Measurements from ENCODE around the gene ANXA2.

Gene ANXA2

GRCh38 chr15:60326824-60327654, 70.7 kb downstream of the ANXA2 start:
- no peak overlapping the region for H2BK5ac ChIP-seq (ENCODE audit: low read length)
- H3K27ac ChIP-seq (ENCODE audit: low read depth, low read length) = no peak overlapping the region
- H3K9ac ChIP-seq (ENCODE audit: low read length) = no peak overlapping the region
- H2BK15ac ChIP-seq (replicated peaks; ENCODE audit: low read depth) = no peak overlapping the region
- no peaks in the 10 kb centered on the region for H3K79me1 ChIP-seq (ENCODE audit: low read length)
- no peak overlapping the region for H3K4me3 ChIP-seq (ENCODE audit: low read length)
- H2AK5ac ChIP-seq (ENCODE audit: low read length) = no peak overlapping the region
- H3K4me2 ChIP-seq (ENCODE audit: low read length) = no peak overlapping the region
- H3K79me2 ChIP-seq (ENCODE audit: control insufficient read depth, insufficient read depth, low read length) = no peaks in the 10 kb centered on the region
- no peaks in the 10 kb centered on the region for H3K4me1 ChIP-seq (ENCODE audit: control insufficient read depth, low read depth, low read length)
- no peak overlapping the region for H2BK120ac ChIP-seq (ENCODE audit: low read depth, low read length)
- H3K18ac ChIP-seq (ENCODE audit: low read length) = no peak overlapping the region
- DNase-seq = peak; percentile 62
- H4K8ac ChIP-seq (ENCODE audit: low read depth, low read length) = no peak overlapping the region
- H3K36me3 ChIP-seq (ENCODE audit: control insufficient read depth, insufficient read depth, low read length) = no peaks in the 10 kb centered on the region
- H3K27me3 ChIP-seq (ENCODE audit: insufficient read depth, low read length, poor library complexity) = no peaks in the 10 kb centered on the region
- no CpG with 5 or more reads among the region's 5 CpGs for WGBS (ENCODE audit: extremely low coverage, insufficient coverage, low lambda C conversion rate)
- no peak overlapping the region for H3K4ac ChIP-seq (ENCODE audit: low read depth, low read length)
- no peak overlapping the region for H4K5ac ChIP-seq (ENCODE audit: low read length)
- H3K56ac ChIP-seq (ENCODE audit: low read length) = no peak overlapping the region
- no peak overlapping the region for H3K23ac ChIP-seq (ENCODE audit: low read length)

DNA sequence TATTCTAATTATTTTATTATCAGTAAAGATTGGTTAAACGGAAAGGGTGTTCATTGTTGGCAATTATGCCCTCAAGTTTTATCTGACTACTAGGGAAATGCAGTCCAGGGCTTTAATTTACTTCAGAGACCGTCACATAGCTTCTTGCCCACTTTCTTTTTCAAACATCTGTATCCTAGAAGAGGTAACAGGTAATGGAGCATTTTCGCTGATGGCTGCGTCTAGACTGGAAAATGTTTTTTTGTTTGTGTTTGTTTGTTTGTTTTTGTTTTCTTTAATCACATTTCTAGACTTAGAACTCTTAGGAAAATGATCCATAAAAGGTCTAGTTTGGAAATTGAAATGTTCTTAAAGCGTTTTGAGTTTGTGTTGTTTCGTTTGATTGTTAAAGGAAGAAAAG, 71.4 kb downstream of the ANXA2 start:
- Histone ChIP-seq H3K4me1 (ENCODE audit: control insufficient read depth, low read depth, low read length) (no peaks in the 10 kb centered on the region), H2BK15ac (replicated peaks; ENCODE audit: low read depth) (no peak overlapping the region), H2BK5ac (ENCODE audit: low read length) (no peak overlapping the region), H3K27me3 (ENCODE audit: insufficient read depth, low read length, poor library complexity) (no peaks in the 10 kb centered on the region), H3K79me2 (ENCODE audit: control insufficient read depth, insufficient read depth, low read length) (no peaks in the 10 kb centered on the region), H3K4me3 (ENCODE audit: low read length) (no peak overlapping the region), H3K9ac (ENCODE audit: low read length) (no peak overlapping the region), H3K23ac (ENCODE audit: low read length) (no peak overlapping the region), H3K4ac (ENCODE audit: low read depth, low read length) (no peak overlapping the region), H4K5ac (ENCODE audit: low read length) (no peak overlapping the region), H4K8ac (ENCODE audit: low read depth, low read length) (no peak overlapping the region), H3K56ac (ENCODE audit: low read length) (no peak overlapping the region), H3K4me2 (ENCODE audit: low read length) (no peak overlapping the region), H3K79me1 (ENCODE audit: low read length) (no peaks in the 10 kb centered on the region), H2BK120ac (ENCODE audit: low read depth, low read length) (no peak overlapping the region), H3K36me3 (ENCODE audit: control insufficient read depth, insufficient read depth, low read length) (no peaks in the 10 kb centered on the region), H3K27ac (ENCODE audit: low read depth, low read length) (no peak overlapping the region), H3K18ac (ENCODE audit: low read length) (no peak overlapping the region), H2AK5ac (ENCODE audit: low read length) (no peak overlapping the region)
- no CpG with 5 or more reads among the region's 6 CpGs for WGBS (ENCODE audit: extremely low coverage, insufficient coverage, low lambda C conversion rate)
- DNase-seq = no peak

DNA sequence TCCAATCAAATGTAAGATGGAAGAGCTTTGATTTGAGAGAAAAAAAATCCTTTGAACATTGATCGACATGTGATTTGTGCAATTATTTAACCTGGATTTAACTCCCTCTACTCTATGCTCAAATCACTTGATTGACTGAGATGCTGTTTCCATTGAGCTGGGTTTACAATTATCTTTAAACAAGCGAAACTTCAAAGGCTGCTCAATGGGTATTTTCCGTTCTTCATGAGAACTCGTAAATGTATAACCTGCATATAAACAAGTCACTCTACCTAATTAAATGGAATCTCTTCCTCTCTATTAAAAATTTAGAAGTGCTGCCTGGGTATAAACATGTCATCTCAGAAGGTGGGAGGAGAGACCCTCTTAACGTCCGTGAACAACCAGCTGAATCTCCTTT, 71.9 kb downstream of the ANXA2 start:
- no peak overlapping the region for H3K56ac ChIP-seq (ENCODE audit: low read length)
- H3K4ac ChIP-seq (ENCODE audit: low read depth, low read length) = no peak overlapping the region
- H4K5ac ChIP-seq (ENCODE audit: low read length) = no peak overlapping the region
- DNase-seq = no peak
- H2BK120ac ChIP-seq (ENCODE audit: low read depth, low read length) = no peak overlapping the region
- H3K4me3 ChIP-seq (ENCODE audit: low read length) = no peak overlapping the region
- H3K18ac ChIP-seq (ENCODE audit: low read length) = no peak overlapping the region
- H2AK5ac ChIP-seq (ENCODE audit: low read length) = no peak overlapping the region
- no peak overlapping the region for H4K8ac ChIP-seq (ENCODE audit: low read depth, low read length)
- H2BK15ac ChIP-seq (replicated peaks; ENCODE audit: low read depth) = no peak overlapping the region
- H3K4me1 ChIP-seq (ENCODE audit: control insufficient read depth, low read depth, low read length) = no peaks in the 10 kb centered on the region
- H3K9ac ChIP-seq (ENCODE audit: low read length) = no peak overlapping the region
- H3K27me3 ChIP-seq (ENCODE audit: insufficient read depth, low read length, poor library complexity) = no peaks in the 10 kb centered on the region
- H3K36me3 ChIP-seq (ENCODE audit: control insufficient read depth, insufficient read depth, low read length) = no peaks in the 10 kb centered on the region
- H3K27ac ChIP-seq (ENCODE audit: low read depth, low read length) = no peak overlapping the region
- no peak overlapping the region for H3K23ac ChIP-seq (ENCODE audit: low read length)
- no CpG with 5 or more reads among the region's 6 CpGs for WGBS (ENCODE audit: extremely low coverage, insufficient coverage, low lambda C conversion rate)
- no peak overlapping the region for H2BK5ac ChIP-seq (ENCODE audit: low read length)
- H3K79me1 ChIP-seq (ENCODE audit: low read length) = no peaks in the 10 kb centered on the region
- no peak overlapping the region for H3K4me2 ChIP-seq (ENCODE audit: low read length)
- H3K79me2 ChIP-seq (ENCODE audit: control insufficient read depth, insufficient read depth, low read length) = no peaks in the 10 kb centered on the region

DNA sequence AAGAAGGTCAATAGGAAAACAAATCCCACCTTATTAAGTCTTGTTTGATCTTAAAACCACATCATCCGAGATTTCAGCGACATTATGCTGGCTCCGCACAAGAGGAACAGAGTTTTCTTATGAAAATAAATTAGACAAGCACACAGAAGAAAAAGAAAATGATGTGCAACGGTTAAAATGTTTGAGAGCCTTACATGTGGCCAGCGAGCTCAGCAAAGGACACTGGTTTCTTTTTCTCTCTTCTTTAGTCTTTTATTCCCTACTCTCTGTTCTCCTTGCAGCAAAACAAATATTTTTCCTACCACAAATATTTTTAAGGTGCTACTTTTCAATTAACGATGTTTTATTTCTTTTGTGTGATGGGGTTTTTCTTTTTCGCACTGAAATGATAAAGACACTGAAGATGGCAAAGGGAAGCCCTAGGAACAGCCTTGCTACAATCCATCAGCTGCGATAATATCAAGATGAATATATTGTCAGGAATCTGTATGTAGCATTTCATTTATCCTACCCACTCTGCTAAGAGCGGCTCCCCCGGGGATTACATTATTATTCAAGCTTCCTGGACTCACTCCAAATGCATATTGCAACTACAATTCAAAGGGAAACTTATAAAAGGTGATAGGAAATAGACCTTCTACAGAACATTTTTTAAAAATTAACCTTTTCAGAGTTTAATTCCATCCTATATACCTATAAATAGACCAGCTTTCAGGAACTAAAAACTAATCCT, 72.9 kb downstream of the ANXA2 start:
- H3K79me1 ChIP-seq (ENCODE audit: low read length) = no peaks in the 10 kb centered on the region
- H3K23ac ChIP-seq (ENCODE audit: low read length) = no peak overlapping the region
- no peak overlapping the region for H2AK5ac ChIP-seq (ENCODE audit: low read length)
- no peak overlapping the region for H3K9ac ChIP-seq (ENCODE audit: low read length)
- no peak overlapping the region for H4K8ac ChIP-seq (ENCODE audit: low read depth, low read length)
- no peak overlapping the region for H2BK15ac ChIP-seq (replicated peaks; ENCODE audit: low read depth)
- H3K18ac ChIP-seq (ENCODE audit: low read length) = no peak overlapping the region
- no peak overlapping the region for H2BK120ac ChIP-seq (ENCODE audit: low read depth, low read length)
- WGBS (ENCODE audit: extremely low coverage, insufficient coverage, low lambda C conversion rate) = no CpG with 5 or more reads among the region's 10 CpGs
- no peak for DNase-seq
- H3K4me2 ChIP-seq (ENCODE audit: low read length) = no peak overlapping the region
- H3K27ac ChIP-seq (ENCODE audit: low read depth, low read length) = no peak overlapping the region
- H3K36me3 ChIP-seq (ENCODE audit: control insufficient read depth, insufficient read depth, low read length) = no peaks in the 10 kb centered on the region
- H2BK5ac ChIP-seq (ENCODE audit: low read length) = no peak overlapping the region
- no peak overlapping the region for H3K4me3 ChIP-seq (ENCODE audit: low read length)
- no peak overlapping the region for H3K56ac ChIP-seq (ENCODE audit: low read length)
- no peaks in the 10 kb centered on the region for H3K4me1 ChIP-seq (ENCODE audit: control insufficient read depth, low read depth, low read length)
- no peaks in the 10 kb centered on the region for H3K27me3 ChIP-seq (ENCODE audit: insufficient read depth, low read length, poor library complexity)
- H4K5ac ChIP-seq (ENCODE audit: low read length) = no peak overlapping the region
- H3K79me2 ChIP-seq (ENCODE audit: control insufficient read depth, insufficient read depth, low read length) = no peaks in the 10 kb centered on the region
- no peak overlapping the region for H3K4ac ChIP-seq (ENCODE audit: low read depth, low read length)

- Histone ChIP-seq H3K27ac (ENCODE audit: low read depth, low read length) (no peak overlapping the region), H3K27me3 (ENCODE audit: insufficient read depth, low read length, poor library complexity) (no peaks in the 10 kb centered on the region), H3K79me2 (ENCODE audit: control insufficient read depth, insufficient read depth, low read length) (no peaks in the 10 kb centered on the region), H3K9ac (ENCODE audit: low read length) (no peak overlapping the region), H3K56ac (ENCODE audit: low read length) (no peak overlapping the region), H4K8ac (ENCODE audit: low read depth, low read length) (no peak overlapping the region), H3K4me1 (ENCODE audit: control insufficient read depth, low read depth, low read length) (no peaks in the 10 kb centered on the region), H2AK5ac (ENCODE audit: low read length) (no peak overlapping the region), H3K18ac (ENCODE audit: low read length) (no peak overlapping the region), H3K23ac (ENCODE audit: low read length) (no peak overlapping the region), H3K4me3 (ENCODE audit: low read length) (no peak overlapping the region), H3K4ac (ENCODE audit: low read depth, low read length) (no peak overlapping the region), H2BK120ac (ENCODE audit: low read depth, low read length) (no peak overlapping the region), H4K5ac (ENCODE audit: low read length) (no peak overlapping the region), H3K36me3 (ENCODE audit: control insufficient read depth, insufficient read depth, low read length) (no peaks in the 10 kb centered on the region), H2BK5ac (ENCODE audit: low read length) (no peak overlapping the region), H3K4me2 (ENCODE audit: low read length) (no peak overlapping the region), H3K79me1 (ENCODE audit: low read length) (no peaks in the 10 kb centered on the region), H2BK15ac (replicated peaks; ENCODE audit: low read depth) (no peak overlapping the region)
- DNase-seq = no peak
- no CpG with 5 or more reads among the region's 5 CpGs for WGBS (ENCODE audit: extremely low coverage, insufficient coverage, low lambda C conversion rate)
Measured at GRCh38 chr15:60323322-60323721, 74.5 kb downstream of the ANXA2 start.

Data from mesendoderm (in vitro differentiated cells).